Measurements from ENCODE around the gene SYNE4. TPM values are rescaled to one million over a fixed set of nuclear protein-coding genes. Genes with fewer than 3 reads are reported as not detected.

The SYNE4 gene
- total and polyA plus RNA-seq, 12 donors = 0.26 to 0.62 (median 0.37) TPM; not detected in 7

DNA sequence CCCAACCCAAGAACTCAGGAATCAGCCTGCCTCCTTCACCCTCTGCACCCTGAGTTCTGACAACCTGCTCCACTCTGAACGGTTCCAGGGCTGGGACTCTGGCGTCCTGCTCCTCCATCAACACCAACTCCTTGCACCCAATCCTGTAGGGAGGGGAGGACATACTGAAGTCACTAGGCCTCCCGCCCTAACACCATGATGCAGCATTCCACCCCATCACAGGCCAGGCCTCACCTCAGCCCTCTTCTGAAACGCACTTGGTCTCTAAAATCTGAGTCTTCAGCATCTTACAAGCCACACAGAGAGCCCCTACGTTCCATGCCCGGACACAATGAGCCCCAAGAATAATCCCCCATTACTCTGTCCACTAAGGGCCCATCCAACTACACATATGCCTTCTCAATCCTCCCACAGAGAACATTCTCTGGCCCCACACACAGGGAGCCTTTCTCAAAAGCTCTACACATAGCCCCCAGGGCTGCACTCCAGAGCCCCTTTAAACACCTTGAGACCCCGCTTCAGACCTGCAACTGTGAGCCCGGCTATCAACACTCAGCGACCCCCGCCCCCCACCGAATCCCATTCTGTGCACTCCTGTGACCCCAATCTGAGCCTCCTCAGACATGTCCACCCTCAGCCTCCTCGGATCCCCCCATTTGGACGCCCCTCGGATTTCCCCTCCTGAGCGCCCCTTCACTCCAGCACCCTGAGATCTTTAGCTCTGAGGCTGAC is 4.8 kb upstream of the SYNE4 start:
- Histone ChIP-seq H3K27me3 (no peaks in the 10 kb centered on the region), H3K9me3 (no peaks in the 10 kb centered on the region), H3K4me3 (peak overlapping the region; percentile 34 to 92 (median 74)), H3K27ac (peak overlapping the region in 9 of 10 donors; percentile 35 to 94 (median 82)), H3K36me3 (peaks cover 0 to 18% (median 0%) of the 10 kb centered on the region in 9 donors), H3K4me1 (peaks cover 6 to 30% (median 16%) of the 10 kb centered on the region in 9 donors)
- DNase-seq (no peak), ATAC-seq (no peak)
- 32% methylated on average over 15 of the region's 15 CpGs for WGBS, 2 donors
- intact Hi-C loops (cut with DNase I) = loop anchor here in 4 of 10 donors (1.0 to 5.0 kb wide), 4 partner anchors 18 to 41 kb away; partner anchors contain the start of genes SDHAF1 (in 2 of the 4), THAP8 (in 2 of the 4) and WDR62 (in 2 of the 4)
- TF ChIP-seq, protein P1, sequence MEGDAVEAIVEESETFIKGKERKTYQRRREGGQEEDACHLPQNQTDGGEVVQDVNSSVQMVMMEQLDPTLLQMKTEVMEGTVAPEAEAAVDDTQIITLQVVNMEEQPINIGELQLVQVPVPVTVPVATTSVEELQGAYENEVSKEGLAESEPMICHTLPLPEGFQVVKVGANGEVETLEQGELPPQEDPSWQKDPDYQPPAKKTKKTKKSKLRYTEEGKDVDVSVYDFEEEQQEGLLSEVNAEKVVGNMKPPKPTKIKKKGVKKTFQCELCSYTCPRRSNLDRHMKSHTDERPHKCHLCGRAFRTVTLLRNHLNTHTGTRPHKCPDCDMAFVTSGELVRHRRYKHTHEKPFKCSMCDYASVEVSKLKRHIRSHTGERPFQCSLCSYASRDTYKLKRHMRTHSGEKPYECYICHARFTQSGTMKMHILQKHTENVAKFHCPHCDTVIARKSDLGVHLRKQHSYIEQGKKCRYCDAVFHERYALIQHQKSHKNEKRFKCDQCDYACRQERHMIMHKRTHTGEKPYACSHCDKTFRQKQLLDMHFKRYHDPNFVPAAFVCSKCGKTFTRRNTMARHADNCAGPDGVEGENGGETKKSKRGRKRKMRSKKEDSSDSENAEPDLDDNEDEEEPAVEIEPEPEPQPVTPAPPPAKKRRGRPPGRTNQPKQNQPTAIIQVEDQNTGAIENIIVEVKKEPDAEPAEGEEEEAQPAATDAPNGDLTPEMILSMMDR (IDR thresholded peaks at IDR 0.05) = no peak

DNA sequence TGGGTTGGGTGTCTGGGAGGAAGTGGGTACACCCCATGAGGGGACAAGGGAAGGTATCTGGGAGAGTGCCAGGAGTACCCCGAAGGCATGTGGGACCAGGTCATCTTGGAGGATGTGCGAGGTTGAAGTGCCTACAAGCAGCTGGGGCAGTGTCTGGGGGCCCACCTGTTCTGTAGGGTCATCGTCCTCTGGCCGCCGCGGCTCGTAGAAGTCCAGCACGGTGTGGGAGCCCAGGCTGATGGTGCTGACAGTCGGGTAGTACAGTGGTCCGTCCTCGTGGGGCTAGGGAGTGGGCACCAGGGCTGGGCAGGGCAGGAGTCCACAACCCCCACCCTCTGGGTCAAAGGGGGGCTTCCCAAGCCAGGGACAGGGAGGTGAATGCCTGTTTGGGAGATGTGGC is 1.8 kb upstream of the SYNE4 start:
- ATAC-seq (no peak), DNase-seq (no peak)
- intact Hi-C loops (cut with DNase I) = loop anchor here in 1 of 10 donors (5.0 kb wide), 1 partner anchor 42 kb away; the partner anchor contains the start of genes THAP8 and WDR62
- no peaks in the 10 kb centered on the region for H3K36me3 ChIP-seq
- TF ChIP-seq, protein P1 (IDR thresholded peaks at IDR 0.05) = no peak
- 94 to 95% methylated on average over 11 of the region's 11 CpGs for WGBS, 2 donors
- H3K4me3 ChIP-seq = no peak overlapping the region
- peaks cover 6 to 33% (median 16%) of the 10 kb centered on the region in 9 donors for H3K4me1 ChIP-seq
- H3K27me3 ChIP-seq = no peaks in the 10 kb centered on the region
- H3K9me3 ChIP-seq = no peaks in the 10 kb centered on the region
- no peak overlapping the region for H3K27ac ChIP-seq

DNA sequence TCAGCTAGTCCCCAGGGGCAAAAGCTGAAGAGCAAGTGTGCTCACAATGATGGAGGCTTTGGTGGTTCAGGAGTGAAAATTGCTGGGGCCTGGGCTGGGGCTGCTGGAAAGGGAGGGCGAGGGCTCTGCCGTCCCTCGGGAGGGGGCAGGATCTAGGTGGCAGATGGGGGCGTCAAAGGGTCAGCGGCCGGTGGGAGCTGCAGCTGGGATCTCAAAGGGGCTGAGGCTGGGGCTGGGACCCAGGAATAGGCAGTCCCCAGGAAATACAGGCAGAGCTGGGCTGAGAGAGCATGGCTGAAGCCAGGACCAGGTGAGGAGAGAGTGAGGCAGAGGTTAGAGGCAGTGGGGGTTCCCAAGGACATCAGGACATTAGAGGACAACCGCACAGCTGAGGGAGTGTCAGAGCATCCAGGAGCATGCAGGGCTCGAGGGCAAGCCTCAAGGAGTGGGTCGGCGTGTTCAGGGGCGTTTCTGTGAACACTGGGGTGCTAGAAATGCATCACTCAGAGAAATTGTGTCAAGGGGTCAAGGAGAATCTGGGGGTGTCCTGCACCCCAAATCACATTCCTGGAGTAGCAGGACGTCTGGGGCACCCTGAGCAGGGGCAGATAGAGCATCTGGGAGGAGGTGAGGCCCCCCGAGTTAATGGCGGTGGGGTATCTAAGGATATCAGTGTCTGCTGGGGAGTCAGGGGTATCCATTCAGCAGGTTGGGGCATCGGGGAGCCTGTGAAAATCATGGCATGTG is 1.2 kb upstream of the SYNE4 start:
- TF ChIP-seq, protein P1 (IDR thresholded peaks at IDR 0.05) = no peak
- Histone ChIP-seq H3K4me3 (peak overlapping the region in 9 of 10 donors; percentile 12 to 50 (median 43)), H3K27me3 (no peaks in the 10 kb centered on the region), H3K4me1 (peaks cover 6 to 31% (median 14%) of the 10 kb centered on the region in 9 donors), H3K36me3 (no peaks in the 10 kb centered on the region), H3K9me3 (no peaks in the 10 kb centered on the region), H3K27ac (peak overlapping the region in 6 of 10 donors; percentile 13 to 40 (median 36))
- 50 to 57% methylated on average over 15 of the region's 15 CpGs for WGBS, 2 donors
- ATAC-seq = no peak
- intact Hi-C loops (cut with DNase I) = loop anchor here in 1 of 10 donors (5.0 kb wide), 1 partner anchor 42 kb away; the partner anchor contains the start of genes THAP8 and WDR62
- DNase-seq = no peak

DNA sequence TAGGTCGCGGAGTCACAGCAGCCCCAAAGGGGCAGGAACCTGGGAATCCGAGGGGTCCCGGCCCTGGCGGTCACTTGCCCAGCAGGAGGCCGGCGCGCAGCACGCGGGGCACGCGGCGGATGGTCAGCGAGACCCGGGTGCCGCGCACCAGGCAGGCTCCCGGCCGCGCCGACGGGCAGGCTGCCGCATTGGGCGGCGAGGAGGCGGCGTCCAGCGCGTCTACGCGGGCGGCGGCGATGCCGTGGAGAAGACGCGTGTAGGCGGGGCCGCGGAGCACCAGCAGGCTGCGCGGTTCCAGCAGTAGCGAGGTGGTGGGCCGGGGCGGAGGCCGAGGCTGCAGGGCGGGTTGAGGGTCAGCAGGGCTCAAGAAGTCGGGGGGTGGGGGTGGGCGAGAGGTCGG is 607 bp upstream of the SYNE4 start:
- peak overlapping the region in 6 of 10 donors; percentile 13 to 40 (median 36) for H3K27ac ChIP-seq
- WGBS, 2 donors = 2% methylated on average over 50 of the region's 50 CpGs
- H3K27me3 ChIP-seq = no peaks in the 10 kb centered on the region
- ATAC-seq (peak; percentile 20 to 64 (median 38)), DNase-seq (peak; percentile 45 to 76)
- H3K36me3 ChIP-seq = peaks cover 0 to under 1% (median 0%) of the 10 kb centered on the region in 9 donors
- no peaks in the 10 kb centered on the region for H3K9me3 ChIP-seq
- intact Hi-C loops (cut with DNase I) = no loop called here
- peaks cover 4 to 27% (median 12%) of the 10 kb centered on the region in 9 donors for H3K4me1 ChIP-seq
- TF ChIP-seq, protein P1 (IDR thresholded peaks at IDR 0.05) = no peak
- H3K4me3 ChIP-seq = peak overlapping the region in 9 of 10 donors; percentile 12 to 50 (median 43)

Measured in heart right ventricle (tissue), 16 donors.